GM18526 (cell line): ENCODE results near the gene CDC42BPA.

Experiments used
- POLR2A ChIP-seq: IDR thresholded peaks from 3 replicates; pipeline ENCODE4 v1.6.1; 2011; ENCODE audit not compliant: insufficient read length; ENCODE audit errors: extremely low read depth

Gene CDC42BPA

GRCh38 chr1:227257964-227258363 is 60.3 kb downstream of the CDC42BPA start:
- no peak for TF ChIP-seq POLR2A

GRCh38 chr1:227255086-227255732 is 63.1 kb downstream of the CDC42BPA start:
- no peak for TF ChIP-seq POLR2A

GRCh38 chr1:227253065-227253464 is 65.2 kb downstream of the CDC42BPA start:
- TF ChIP-seq POLR2A = no peak

GRCh38 chr1:227245613-227246320 is 72.5 kb downstream of the CDC42BPA start:
- no peak for TF ChIP-seq POLR2A

GRCh38 chr1:227244339-227245118 is 73.8 kb downstream of the CDC42BPA start:
- no peak for TF ChIP-seq POLR2A

GRCh38 chr1:227242811-227243682 is 75.2 kb downstream of the CDC42BPA start:
- TF ChIP-seq POLR2A = no peak

GRCh38 chr1:227240983-227241382 is 77.3 kb downstream of the CDC42BPA start:
- TF ChIP-seq POLR2A = no peak

GRCh38 chr1:227234998-227235405 is 83.3 kb downstream of the CDC42BPA start:
- no peak for TF ChIP-seq POLR2A

GRCh38 chr1:227228201-227228600 is 90.1 kb downstream of the CDC42BPA start:
- TF ChIP-seq POLR2A = no peak

GRCh38 chr1:227227761-227228160 is 90.5 kb downstream of the CDC42BPA start:
- TF ChIP-seq POLR2A = no peak

- no peak for TF ChIP-seq POLR2A
Measured at GRCh38 chr1:227225715-227226346, 92.5 kb downstream of the CDC42BPA start.

- no peak for TF ChIP-seq POLR2A
Measured at GRCh38 chr1:227223171-227223806, 95.0 kb downstream of the CDC42BPA start.

- no peak for TF ChIP-seq POLR2A
Measured at GRCh38 chr1:227219715-227220292, 98.5 kb downstream of the CDC42BPA start.
